ENCODE data around the gene LRRC4C. TPM values are rescaled to one million over a fixed set of nuclear protein-coding genes. Genes with fewer than 3 reads are reported as not detected.

The LRRC4C gene
- total RNA-seq, 1 experiment from 2014 or later: 0.72 TPM

DNA sequence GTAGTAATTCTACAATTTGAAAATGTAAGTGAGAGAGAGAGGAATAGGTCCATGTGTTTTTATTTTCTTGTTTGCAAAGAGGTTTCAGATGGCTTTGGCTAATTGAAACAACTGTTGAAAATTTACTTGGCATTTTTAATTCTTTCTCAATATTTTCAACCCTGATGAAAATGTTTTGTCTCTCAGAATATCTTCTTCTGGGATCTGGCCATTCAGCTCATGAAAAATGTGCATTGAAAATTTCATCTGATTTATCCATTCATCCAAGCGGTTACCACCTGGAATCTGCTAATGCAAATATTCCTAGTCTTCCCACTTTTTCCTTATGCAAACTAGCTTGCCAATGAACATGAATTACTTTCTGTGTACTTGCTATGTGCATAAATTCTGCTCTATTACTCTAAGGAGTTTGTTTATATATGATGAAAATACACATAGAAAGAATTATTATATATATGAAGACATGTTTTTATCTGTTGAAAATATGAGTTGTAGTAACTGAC, 621.2 kb downstream of the LRRC4C start (continued):
- TF ChIP-seq, protein P1, sequence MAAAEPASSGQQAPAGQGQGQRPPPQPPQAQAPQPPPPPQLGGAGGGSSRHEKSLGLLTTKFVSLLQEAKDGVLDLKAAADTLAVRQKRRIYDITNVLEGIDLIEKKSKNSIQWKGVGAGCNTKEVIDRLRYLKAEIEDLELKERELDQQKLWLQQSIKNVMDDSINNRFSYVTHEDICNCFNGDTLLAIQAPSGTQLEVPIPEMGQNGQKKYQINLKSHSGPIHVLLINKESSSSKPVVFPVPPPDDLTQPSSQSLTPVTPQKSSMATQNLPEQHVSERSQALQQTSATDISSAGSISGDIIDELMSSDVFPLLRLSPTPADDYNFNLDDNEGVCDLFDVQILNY (CRISPR knock-in tag; IDR thresholded peaks at IDR 0.05): no peak
- TF ChIP-seq ESRRA (CRISPR knock-in tag; IDR thresholded peaks at IDR 0.05; ENCODE audit: borderline replicate concordance): no peak
- TF ChIP-seq, protein P2, sequence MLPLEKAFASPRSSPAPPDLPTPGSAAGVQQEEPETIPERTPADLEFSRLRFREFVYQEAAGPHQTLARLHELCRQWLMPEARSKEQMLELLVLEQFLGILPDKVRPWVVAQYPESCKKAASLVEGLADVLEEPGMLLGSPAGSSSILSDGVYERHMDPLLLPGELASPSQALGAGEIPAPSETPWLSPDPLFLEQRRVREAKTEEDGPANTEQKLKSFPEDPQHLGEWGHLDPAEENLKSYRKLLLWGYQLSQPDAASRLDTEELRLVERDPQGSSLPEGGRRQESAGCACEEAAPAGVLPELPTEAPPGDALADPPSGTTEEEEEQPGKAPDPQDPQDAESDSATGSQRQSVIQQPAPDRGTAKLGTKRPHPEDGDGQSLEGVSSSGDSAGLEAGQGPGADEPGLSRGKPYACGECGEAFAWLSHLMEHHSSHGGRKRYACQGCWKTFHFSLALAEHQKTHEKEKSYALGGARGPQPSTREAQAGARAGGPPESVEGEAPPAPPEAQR (CRISPR knock-in tag; IDR thresholded peaks at IDR 0.05): no peak
- TF ChIP-seq, protein P3, sequence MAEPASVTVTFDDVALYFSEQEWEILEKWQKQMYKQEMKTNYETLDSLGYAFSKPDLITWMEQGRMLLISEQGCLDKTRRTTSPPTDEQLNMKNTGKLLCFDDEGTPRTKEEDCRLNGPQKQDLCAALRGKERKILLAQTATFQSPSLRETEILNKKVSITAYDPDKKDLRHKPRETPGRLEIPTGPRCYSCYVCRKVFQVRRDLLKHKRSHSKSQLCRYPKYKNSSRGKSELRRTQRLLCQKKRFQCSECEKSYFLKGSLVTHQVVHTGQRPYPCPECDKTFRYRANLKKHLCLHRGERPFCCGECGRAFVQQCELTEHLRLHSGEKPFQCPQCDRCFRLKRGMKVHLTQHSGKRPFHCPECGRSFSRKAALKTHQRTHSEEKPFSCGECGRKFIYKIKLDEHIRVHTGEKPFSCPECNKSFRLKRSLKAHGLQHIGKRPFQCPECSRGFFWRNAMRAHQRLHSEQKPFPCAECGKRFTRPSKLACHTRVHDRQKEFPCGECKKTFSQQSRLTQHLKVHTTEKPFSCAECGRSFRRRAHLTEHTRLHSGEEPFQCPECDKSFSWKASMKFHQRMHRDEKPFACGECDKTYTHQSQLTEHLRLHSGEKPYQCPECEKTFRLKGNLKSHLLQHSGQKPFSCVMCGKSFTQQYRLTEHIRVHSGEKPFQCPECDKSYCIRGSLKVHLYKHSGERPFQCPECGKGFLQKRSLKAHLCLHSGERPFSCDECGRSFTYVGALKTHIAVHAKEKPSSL (CRISPR knock-in tag; conservative IDR thresholded peaks at IDR 0.05): no peak

DNA sequence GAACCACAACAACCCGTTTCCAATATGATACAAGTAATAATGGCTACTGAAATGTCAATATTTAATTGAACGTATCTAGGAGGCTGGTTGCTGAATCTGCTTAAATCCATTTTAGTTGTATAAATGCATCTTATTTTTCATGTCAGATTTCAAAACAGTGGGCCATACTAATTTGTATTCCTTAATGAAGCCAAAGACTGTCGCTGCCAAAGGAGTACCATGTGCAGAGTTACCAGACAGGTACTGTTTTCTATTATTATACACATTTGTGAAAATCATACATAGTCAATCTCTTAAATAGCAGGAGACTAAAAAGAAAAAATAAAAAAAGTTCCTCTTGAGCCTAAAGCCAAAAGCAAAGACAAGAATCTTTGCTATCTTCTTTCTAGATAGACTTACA, 632.3 kb downstream of the LRRC4C start:
- Mint-ChIP-seq H3K27me3 (ENCODE audit: low read depth) (no peaks in the 10 kb centered on the region), H3K27ac (no peak overlapping the region), H3K4me3 (no peak overlapping the region), H3K9me3 (no peaks in the 10 kb centered on the region), H3K36me3 (no peaks in the 10 kb centered on the region), H3K4me1 (no peaks in the 10 kb centered on the region)
- CTCF ChIA-PET: no interaction called here
- TF ChIP-seq, protein P4, sequence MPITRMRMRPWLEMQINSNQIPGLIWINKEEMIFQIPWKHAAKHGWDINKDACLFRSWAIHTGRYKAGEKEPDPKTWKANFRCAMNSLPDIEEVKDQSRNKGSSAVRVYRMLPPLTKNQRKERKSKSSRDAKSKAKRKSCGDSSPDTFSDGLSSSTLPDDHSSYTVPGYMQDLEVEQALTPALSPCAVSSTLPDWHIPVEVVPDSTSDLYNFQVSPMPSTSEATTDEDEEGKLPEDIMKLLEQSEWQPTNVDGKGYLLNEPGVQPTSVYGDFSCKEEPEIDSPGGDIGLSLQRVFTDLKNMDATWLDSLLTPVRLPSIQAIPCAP (CRISPR knock-in tag; IDR thresholded peaks at IDR 0.05): no peak
- TF ChIP-seq, protein P5, sequence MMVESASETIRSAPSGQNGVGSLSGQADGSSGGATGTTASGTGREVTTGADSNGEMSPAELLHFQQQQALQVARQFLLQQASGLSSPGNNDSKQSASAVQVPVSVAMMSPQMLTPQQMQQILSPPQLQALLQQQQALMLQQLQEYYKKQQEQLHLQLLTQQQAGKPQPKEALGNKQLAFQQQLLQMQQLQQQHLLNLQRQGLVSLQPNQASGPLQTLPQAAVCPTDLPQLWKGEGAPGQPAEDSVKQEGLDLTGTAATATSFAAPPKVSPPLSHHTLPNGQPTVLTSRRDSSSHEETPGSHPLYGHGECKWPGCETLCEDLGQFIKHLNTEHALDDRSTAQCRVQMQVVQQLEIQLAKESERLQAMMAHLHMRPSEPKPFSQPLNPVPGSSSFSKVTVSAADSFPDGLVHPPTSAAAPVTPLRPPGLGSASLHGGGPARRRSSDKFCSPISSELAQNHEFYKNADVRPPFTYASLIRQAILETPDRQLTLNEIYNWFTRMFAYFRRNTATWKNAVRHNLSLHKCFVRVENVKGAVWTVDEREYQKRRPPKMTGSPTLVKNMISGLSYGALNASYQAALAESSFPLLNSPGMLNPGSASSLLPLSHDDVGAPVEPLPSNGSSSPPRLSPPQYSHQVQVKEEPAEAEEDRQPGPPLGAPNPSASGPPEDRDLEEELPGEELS (CRISPR knock-in tag; IDR thresholded peaks at IDR 0.05): no peak
- TF ChIP-seq, protein P6, sequence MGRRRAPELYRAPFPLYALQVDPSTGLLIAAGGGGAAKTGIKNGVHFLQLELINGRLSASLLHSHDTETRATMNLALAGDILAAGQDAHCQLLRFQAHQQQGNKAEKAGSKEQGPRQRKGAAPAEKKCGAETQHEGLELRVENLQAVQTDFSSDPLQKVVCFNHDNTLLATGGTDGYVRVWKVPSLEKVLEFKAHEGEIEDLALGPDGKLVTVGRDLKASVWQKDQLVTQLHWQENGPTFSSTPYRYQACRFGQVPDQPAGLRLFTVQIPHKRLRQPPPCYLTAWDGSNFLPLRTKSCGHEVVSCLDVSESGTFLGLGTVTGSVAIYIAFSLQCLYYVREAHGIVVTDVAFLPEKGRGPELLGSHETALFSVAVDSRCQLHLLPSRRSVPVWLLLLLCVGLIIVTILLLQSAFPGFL (CRISPR knock-in tag; IDR thresholded peaks at IDR 0.05; ENCODE audit: borderline replicate concordance): no peak
- TF ChIP-seq, protein P7, sequence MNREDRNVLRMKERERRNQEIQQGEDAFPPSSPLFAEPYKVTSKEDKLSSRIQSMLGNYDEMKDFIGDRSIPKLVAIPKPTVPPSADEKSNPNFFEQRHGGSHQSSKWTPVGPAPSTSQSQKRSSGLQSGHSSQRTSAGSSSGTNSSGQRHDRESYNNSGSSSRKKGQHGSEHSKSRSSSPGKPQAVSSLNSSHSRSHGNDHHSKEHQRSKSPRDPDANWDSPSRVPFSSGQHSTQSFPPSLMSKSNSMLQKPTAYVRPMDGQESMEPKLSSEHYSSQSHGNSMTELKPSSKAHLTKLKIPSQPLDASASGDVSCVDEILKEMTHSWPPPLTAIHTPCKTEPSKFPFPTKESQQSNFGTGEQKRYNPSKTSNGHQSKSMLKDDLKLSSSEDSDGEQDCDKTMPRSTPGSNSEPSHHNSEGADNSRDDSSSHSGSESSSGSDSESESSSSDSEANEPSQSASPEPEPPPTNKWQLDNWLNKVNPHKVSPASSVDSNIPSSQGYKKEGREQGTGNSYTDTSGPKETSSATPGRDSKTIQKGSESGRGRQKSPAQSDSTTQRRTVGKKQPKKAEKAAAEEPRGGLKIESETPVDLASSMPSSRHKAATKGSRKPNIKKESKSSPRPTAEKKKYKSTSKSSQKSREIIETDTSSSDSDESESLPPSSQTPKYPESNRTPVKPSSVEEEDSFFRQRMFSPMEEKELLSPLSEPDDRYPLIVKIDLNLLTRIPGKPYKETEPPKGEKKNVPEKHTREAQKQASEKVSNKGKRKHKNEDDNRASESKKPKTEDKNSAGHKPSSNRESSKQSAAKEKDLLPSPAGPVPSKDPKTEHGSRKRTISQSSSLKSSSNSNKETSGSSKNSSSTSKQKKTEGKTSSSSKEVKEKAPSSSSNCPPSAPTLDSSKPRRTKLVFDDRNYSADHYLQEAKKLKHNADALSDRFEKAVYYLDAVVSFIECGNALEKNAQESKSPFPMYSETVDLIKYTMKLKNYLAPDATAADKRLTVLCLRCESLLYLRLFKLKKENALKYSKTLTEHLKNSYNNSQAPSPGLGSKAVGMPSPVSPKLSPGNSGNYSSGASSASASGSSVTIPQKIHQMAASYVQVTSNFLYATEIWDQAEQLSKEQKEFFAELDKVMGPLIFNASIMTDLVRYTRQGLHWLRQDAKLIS (CRISPR knock-in tag; IDR thresholded peaks at IDR 0.05; ENCODE audit: borderline replicate concordance): no peak
- TF ChIP-seq, protein P8, sequence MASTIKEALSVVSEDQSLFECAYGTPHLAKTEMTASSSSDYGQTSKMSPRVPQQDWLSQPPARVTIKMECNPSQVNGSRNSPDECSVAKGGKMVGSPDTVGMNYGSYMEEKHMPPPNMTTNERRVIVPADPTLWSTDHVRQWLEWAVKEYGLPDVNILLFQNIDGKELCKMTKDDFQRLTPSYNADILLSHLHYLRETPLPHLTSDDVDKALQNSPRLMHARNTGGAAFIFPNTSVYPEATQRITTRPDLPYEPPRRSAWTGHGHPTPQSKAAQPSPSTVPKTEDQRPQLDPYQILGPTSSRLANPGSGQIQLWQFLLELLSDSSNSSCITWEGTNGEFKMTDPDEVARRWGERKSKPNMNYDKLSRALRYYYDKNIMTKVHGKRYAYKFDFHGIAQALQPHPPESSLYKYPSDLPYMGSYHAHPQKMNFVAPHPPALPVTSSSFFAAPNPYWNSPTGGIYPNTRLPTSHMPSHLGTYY (CRISPR knock-in tag; IDR thresholded peaks at IDR 0.05): no peak
- TF ChIP-seq HMGA2 (CRISPR knock-in tag; IDR thresholded peaks at IDR 0.05): no peak
- no peak for TF ChIP-seq ELF4 (CRISPR knock-in tag; IDR thresholded peaks at IDR 0.05; ENCODE audit: low read depth)
- no peak for TF ChIP-seq SMAD4 (CRISPR knock-in tag; IDR thresholded peaks at IDR 0.05)
- no peak for TF ChIP-seq GTF2I (CRISPR knock-in tag; conservative IDR thresholded peaks at IDR 0.05)
- TF ChIP-seq MYBL2 (CRISPR knock-in tag; IDR thresholded peaks at IDR 0.05): no peak
- TF ChIP-seq SP1 (CRISPR knock-in tag; conservative IDR thresholded peaks at IDR 0.05): no peak
- no peak for TF ChIP-seq GRHL2 (CRISPR knock-in tag; IDR thresholded peaks at IDR 0.05; ENCODE audit: insufficient replicate concordance, severe bottlenecking)
- no peak for TF ChIP-seq ZNF423 (CRISPR knock-in tag; IDR thresholded peaks at IDR 0.05)
- no peak for TF ChIP-seq OVOL2 (CRISPR knock-in tag; IDR thresholded peaks at IDR 0.05; ENCODE audit: borderline replicate concordance)
- no peak for TF ChIP-seq TEAD4 (CRISPR knock-in tag; IDR thresholded peaks at IDR 0.05)
- TF ChIP-seq CREB1 (CRISPR knock-in tag; IDR thresholded peaks at IDR 0.05): no peak
- no peak for TF ChIP-seq KAT7 (CRISPR knock-in tag; IDR thresholded peaks at IDR 0.05; ENCODE audit: borderline replicate concordance)
- ATAC-seq: no peak
- POLR2A ChIA-PET: no interaction called here
- no peak for DNase-seq (ENCODE audit: low spot score)
